Measurements from ENCODE around the gene ITPRID2. TPM values are rescaled to one million over a fixed set of nuclear protein-coding genes. Genes with fewer than 3 reads are reported as not detected.

The ITPRID2 gene
- total and polyA plus RNA-seq, 2 of the 8 experiments (the other 6 are each of a cell fraction or from before 2014, with no cell fraction given) = 1.9 to 12.6 TPM

- Histone ChIP-seq H4K5ac (ENCODE audit: insufficient read length, low read depth, low read length) (no peak overlapping the region), H3K56ac (replicated peaks; ENCODE audit: insufficient read length, low read depth, low read length) (no peak overlapping the region), H2BK120ac (replicated peaks; ENCODE audit: low read depth, low read length) (no peak overlapping the region), H3K27ac (ENCODE audit: low read depth, low read length) (no peak overlapping the region), H3K9me3 (ENCODE audit: insufficient read depth in 2 of 2, low read depth in 1 of 2, low read length in 1 of 2) (no peaks in the 10 kb centered on the region), H3K4me1 (replicated peaks in 1 of 4; ENCODE audit: control insufficient read depth in 3 of 4, insufficient read depth in 4 of 4, low read length in 3 of 4) (peaks cover 0 to 1% (median 0%) of the 10 kb centered on the region in 4 experiments; a peak in 2 of 7 replicates), H3K36me3 (ENCODE audit: control insufficient read depth in 2 of 4, insufficient read depth in 4 of 4, low read length in 3 of 4) (peaks cover 0 to 13% (median 0%) of the 10 kb centered on the region in 4 experiments; a peak in 1 of 8 replicates), H3K4ac (replicated peaks; ENCODE audit: insufficient read length, low read depth, low read length) (no peak overlapping the region), H3K79me2 (ENCODE audit: control insufficient read depth in 1 of 2, insufficient read depth in 2 of 2, low read length in 2 of 2) (no peaks in the 10 kb centered on the region), H3K79me1 (ENCODE audit: low read depth, low read length) (no peaks in the 10 kb centered on the region), H2BK5ac (ENCODE audit: low read depth, low read length) (no peak overlapping the region), H2BK12ac (ENCODE audit: low read depth, low read length) (no peak overlapping the region), H2BK20ac (ENCODE audit: low read length) (no peak overlapping the region), H2AK5ac (ENCODE audit: low read depth, low read length) (no peak overlapping the region), H2AFZ (ENCODE audit: low read length) (no peak overlapping the region), H3K14ac (ENCODE audit: insufficient read length) (no peak overlapping the region), H3K23ac (ENCODE audit: insufficient read length) (no peak overlapping the region), H4K91ac (replicated peaks; ENCODE audit: insufficient read length, low read length) (no peak overlapping the region), H3K23me2 (ENCODE audit: low read depth, low read length) (peaks cover 8% of the 10 kb centered on the region), H3K9ac (replicated peaks in 1 of 4; ENCODE audit: extremely low read depth in 1 of 4, low read depth in 3 of 4, low read length in 3 of 4) (no peak overlapping the region), H3K27me3 (replicated peaks in 1 of 4; ENCODE audit: control insufficient read depth in 3 of 4, extremely low read depth in 1 of 4, insufficient read depth in 3 of 4, low read length in 3 of 4) (no peaks in the 10 kb centered on the region; a peak in 2 of 7 replicates), H4K8ac (ENCODE audit: extremely low read depth, insufficient read depth, low read length) (no peak overlapping the region), H3K4me2 (ENCODE audit: insufficient read depth in 1 of 2, low read depth in 2 of 2, low read length in 2 of 2) (no peak overlapping the region), H3K18ac (ENCODE audit: extremely low read depth, low read length) (no peak overlapping the region), H4K20me1 (replicated peaks in 1 of 2; ENCODE audit: control insufficient read depth in 1 of 2, insufficient read depth in 2 of 2, low read length in 2 of 2) (no peaks in the 10 kb centered on the region), H2BK15ac (ENCODE audit: low read length) (no peak overlapping the region), H3K4me3 (ENCODE audit: extremely low read depth in 1 of 4, insufficient read depth in 2 of 4, low read depth in 3 of 4, low read length in 4 of 4) (no peak overlapping the region)
- POLR2A ChIA-PET (ENCODE audit: partially characterized antibody) = no interaction called here
- 100% methylated on average over 1 of the region's 1 CpG; no CpG with 5 or more reads in 1 of the 2 experiments for WGBS, 2 experiments (ENCODE audit: extremely low coverage in 1 of 2, insufficient coverage in 1 of 2, insufficient read length in 1 of 2, insufficient replicate concordance in 2 of 2, low coverage in 1 of 2, low lambda C conversion rate in 2 of 2, missing lambda C conversion rate in 1 of 2)
- FAIRE-seq = no peak
- DNase-seq (ENCODE audit: low read depth in 1 of 2, low spot score in 2 of 2) = no peak
- CTCF ChIA-PET (ENCODE audit: partially characterized antibody) = interaction anchor here (1.5 to 11.4 kb wide), 2 partner anchors 9 to 156 kb away, joined by 4 to 101 read pairs; no protein-coding TSS in a partner anchor
- TF ChIP-seq SIX5 (IDR thresholded peaks at IDR 0.05; ENCODE audit: low read depth, low read length) (no peak), CTCF (IDR thresholded peaks at IDR 0.05; ENCODE audit: control extremely low read depth in 1 of 3, insufficient read depth in 1 of 3, low read depth in 1 of 3, low read length in 3 of 3) (no peak), POU5F1 (IDR thresholded peaks at IDR 0.05; ENCODE audit: low read depth, low read length) (no peak), CHD2 (IDR thresholded peaks at IDR 0.05; ENCODE audit: low read length) (no peak), FOSL1 (IDR thresholded peaks at IDR 0.05; ENCODE audit: insufficient read depth, low read depth, low read length) (no peak), SAP30 (IDR thresholded peaks at IDR 0.05; ENCODE audit: insufficient read depth, insufficient replicate concordance, low read length) (no peak), HDAC2 (IDR thresholded peaks at IDR 0.05; ENCODE audit: borderline replicate concordance in 1 of 2, low read depth in 2 of 2, low read length in 2 of 2) (no peak), ASH2L (IDR thresholded peaks at IDR 0.05; ENCODE audit: low read length) (no peak), MAFK (IDR thresholded peaks at IDR 0.05; ENCODE audit: low read depth, low read length) (no peak), TCF12 (IDR thresholded peaks at IDR 0.05; ENCODE audit: low read depth, low read length) (no peak), POLR2AphosphoS5 (IDR thresholded peaks at IDR 0.05; ENCODE audit: low read depth, low read length) (no peak), JUN (IDR thresholded peaks at IDR 0.05; ENCODE audit: low read depth, low read length) (no peak)
Observed at GRCh38 chr2:181896286-181896685, 4.8 kb downstream of the ITPRID2 start.

All from H1 (cell line).